GM18517 (cell line): ENCODE data around the gene DEF6.
A peak's percentile ranks its signal among the peaks of the same experiment; 100 is the strongest.

Experiments used
- ATAC-seq: cut with Tn5 transposase; IDR thresholded peaks from one replicate; pipeline ENCODE4 v1.9.1; 2021; ENCODE audit warnings: mild to moderate bottlenecking, moderate library complexity; ENCODE audit not compliant: unreplicated experiment

Gene DEF6

GRCh38 chr6:35297601-35298481 lies at the start of gene DEF6:
Gene DEF6 (plus strand): TSS chr6:35297818. CDS start chr6:35297857, 39 bp downstream.
- ATAC-seq, result peak; percentile 74

- ATAC-seq, result no peak
These were observed 49.3 kb upstream of the DEF6 start for GRCh38 chr6:35248300-35248699.

GRCh38 chr6:35248965-35249364 lies 48.7 kb upstream of the DEF6 start:
- ATAC-seq, result no peak

- ATAC-seq, result no peak
These were observed 45.7 kb upstream of the DEF6 start for GRCh38 chr6:35251949-35252348.

- no peak for ATAC-seq
These were observed 44.4 kb upstream of the DEF6 start for GRCh38 chr6:35253249-35253648.

- no peak for ATAC-seq
These were observed 39.3 kb upstream of the DEF6 start for GRCh38 chr6:35258336-35258735.

- ATAC-seq, result peak; percentile 2
These were observed 38.8 kb upstream of the DEF6 start for GRCh38 chr6:35258858-35259193.

- ATAC-seq, result peak; percentile 82
These were observed 38.2 kb upstream of the DEF6 start, which contains the start of gene ZNF76 for GRCh38 chr6:35259194-35259947. Gene ZNF76 (plus strand): TSS chr6:35259735. CDS start chr6:35281152, 21,417 bp downstream.

- peak; percentile 21 for ATAC-seq
These were observed 37.5 kb upstream of the DEF6 start for GRCh38 chr6:35259948-35260590.

GRCh38 chr6:35260591-35261570 lies 36.7 kb upstream of the DEF6 start:
- no peak for ATAC-seq

GRCh38 chr6:35262596-35262995 lies 35.0 kb upstream of the DEF6 start:
- no peak for ATAC-seq

- ATAC-seq, result no peak
These were observed 32.9 kb upstream of the DEF6 start for GRCh38 chr6:35264550-35265274.

GRCh38 chr6:35265523-35265922 lies 32.1 kb upstream of the DEF6 start:
- ATAC-seq, result no peak

- no peak for ATAC-seq
These were observed 30.2 kb upstream of the DEF6 start for GRCh38 chr6:35267446-35267845.

GRCh38 chr6:35267897-35268296 lies 29.7 kb upstream of the DEF6 start:
- ATAC-seq, result no peak

- ATAC-seq, result no peak
These were observed 25.6 kb upstream of the DEF6 start for GRCh38 chr6:35272005-35272404.

GRCh38 chr6:35273822-35274559 lies 23.6 kb upstream of the DEF6 start:
- no peak for ATAC-seq

- ATAC-seq, result no peak
These were observed 21.8 kb upstream of the DEF6 start for GRCh38 chr6:35275744-35276260.

GRCh38 chr6:35278708-35279107 lies 18.9 kb upstream of the DEF6 start:
- ATAC-seq, result no peak
